GM18873 (cell line): ENCODE results near the gene RSPRY1.

Experiments used
- ATAC-seq: cut with Tn5 transposase; IDR thresholded peaks from one replicate; pipeline ENCODE4 v1.9.1; 2021; ENCODE audit warnings: mild to moderate bottlenecking, moderate library complexity, moderate number of reproducible peaks; ENCODE audit not compliant: unreplicated experiment, low FRiP score

The RSPRY1 gene

DNA sequence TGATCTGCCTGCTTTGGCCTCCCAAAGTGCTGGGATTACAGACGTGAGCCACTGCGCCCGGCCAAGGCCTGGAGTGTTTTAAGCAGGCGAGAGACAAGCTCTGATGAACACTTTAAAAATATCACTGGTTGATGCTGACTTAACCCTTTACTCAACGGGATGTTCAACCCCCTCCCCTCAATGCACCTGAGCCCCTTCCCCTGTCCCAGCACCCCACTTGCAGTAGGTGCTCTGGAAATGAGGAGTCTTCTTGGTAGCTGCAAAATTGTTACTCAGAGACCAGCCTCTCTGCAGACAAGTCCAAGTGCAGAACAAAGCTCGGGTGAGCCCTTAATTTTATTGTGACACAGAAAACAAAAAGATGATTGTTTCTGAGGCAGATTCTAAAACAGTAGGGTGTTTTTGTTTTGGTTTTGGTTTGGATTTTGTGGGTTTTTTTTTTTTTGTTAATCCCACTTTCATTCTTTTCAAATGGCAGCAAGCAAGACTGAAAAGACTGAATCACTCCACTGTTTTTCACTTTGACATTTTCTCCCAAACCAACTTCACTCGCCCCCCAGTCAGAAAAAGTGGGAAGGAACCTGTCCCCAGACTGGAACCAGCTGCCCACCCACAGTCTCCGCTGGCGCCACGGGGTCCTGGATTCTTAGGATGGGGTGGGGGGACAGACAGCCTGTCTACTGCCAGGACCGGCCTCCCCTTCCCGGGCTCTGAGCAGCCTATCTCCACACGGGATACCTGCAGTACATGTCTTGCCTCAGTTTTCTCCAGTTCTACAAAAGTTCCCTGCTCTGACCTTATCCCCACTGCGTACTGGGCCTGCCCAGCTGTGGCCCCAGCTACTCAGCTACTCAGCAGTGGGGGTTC, 103.5 kb downstream of the RSPRY1 start:
- ATAC-seq, result no peak
